Measurements from ENCODE around the gene LTF.

LTF gene

GRCh38 chr3:46465196-46465520, 453 bp upstream of the LTF start:
- no peaks in the 10 kb centered on the region for H3K36me3 ChIP-seq (ENCODE audit: control insufficient read depth in 2 of 2, insufficient read depth in 1 of 2, low read length in 2 of 2)
- H3K27ac ChIP-seq (ENCODE audit: extremely low read depth, low read depth, low read length) = no peak overlapping the region
- CTCF ChIA-PET = interaction anchor here (0.6 kb wide), 1 partner anchor 38 kb away, joined by 3 read pairs; no protein-coding TSS in a partner anchor
- no peak overlapping the region for H3K4me3 ChIP-seq (ENCODE audit: low read depth, low read length)
- TF ChIP-seq ZNF610 (tag by site-specific recombination; IDR thresholded peaks at IDR 0.05; ENCODE audit: borderline replicate concordance) (no peak), HOXC10 (CRISPR knock-in tag; IDR thresholded peaks at IDR 0.05) (no peak), ZNF585B (tag by site-specific recombination; IDR thresholded peaks at IDR 0.05) (no peak), ZSCAN23 (tag by site-specific recombination; IDR thresholded peaks at IDR 0.05) (no peak), GLIS1 (tag by site-specific recombination; IDR thresholded peaks at IDR 0.05) (no peak), ZNF292 (tag by site-specific recombination; IDR thresholded peaks at IDR 0.05; ENCODE audit: borderline replicate concordance, low read depth) (no peak), ZNF830 (tag by site-specific recombination; IDR thresholded peaks at IDR 0.05; ENCODE audit: low read depth) (no peak), ZNF404 (tag by site-specific recombination; IDR thresholded peaks at IDR 0.05) (no peak), BCL6B (tag by site-specific recombination; IDR thresholded peaks at IDR 0.05) (no peak), HOXA7 (CRISPR knock-in tag; IDR thresholded peaks at IDR 0.05; ENCODE audit: borderline replicate concordance) (no peak), ATF2 (tag by site-specific recombination; IDR thresholded peaks at IDR 0.05; ENCODE audit: low read depth) (no peak), ZSCAN18 (tag by site-specific recombination; IDR thresholded peaks at IDR 0.05) (no peak), ZNF248 (tag by site-specific recombination; IDR thresholded peaks at IDR 0.05) (no peak), ZNF558 (tag by site-specific recombination; IDR thresholded peaks at IDR 0.05) (no peak), ZNF473 (tag by site-specific recombination; IDR thresholded peaks at IDR 0.05) (no peak), ZNF488 (tag by site-specific recombination; IDR thresholded peaks at IDR 0.05) (no peak), ZNF624 (tag by site-specific recombination; IDR thresholded peaks at IDR 0.05) (no peak), ZNF621 (tag by site-specific recombination; IDR thresholded peaks at IDR 0.05) (no peak), PBX3 (CRISPR knock-in tag; IDR thresholded peaks at IDR 0.05) (no peak), ZNF157 (tag by site-specific recombination; IDR thresholded peaks at IDR 0.05) (no peak)
- no peaks in the 10 kb centered on the region for H3K9me3 ChIP-seq (ENCODE audit: control insufficient read depth, insufficient read depth, low read depth, low read length)
- POLR2A ChIA-PET = no interaction called here
- H3K4me1 ChIP-seq (ENCODE audit: control insufficient read depth, insufficient read depth, low read length) = no peaks in the 10 kb centered on the region

GRCh38 chr3:46463868-46464241, 850 bp downstream of the LTF start:
- ChIA-PET CTCF (interaction anchor here (0.7 to 0.9 kb wide), 2 partner anchors 14 to 25 kb away, joined by 3 to 5 read pairs; no protein-coding TSS in a partner anchor), POLR2A (no interaction called here)
- Histone ChIP-seq H3K4me1 (ENCODE audit: control insufficient read depth, insufficient read depth, low read length) (no peaks in the 10 kb centered on the region), H3K4me3 (ENCODE audit: low read depth, low read length) (no peak overlapping the region), H3K27ac (ENCODE audit: extremely low read depth, low read depth, low read length) (no peak overlapping the region), H3K9me3 (ENCODE audit: control insufficient read depth, insufficient read depth, low read depth, low read length) (no peaks in the 10 kb centered on the region), H3K36me3 (ENCODE audit: control insufficient read depth in 2 of 2, insufficient read depth in 1 of 2, low read length in 2 of 2) (no peaks in the 10 kb centered on the region)
- TF ChIP-seq ZNF175 (tag by site-specific recombination; IDR thresholded peaks at IDR 0.05) (no peak), ZNF391 (tag by site-specific recombination; IDR thresholded peaks at IDR 0.05; ENCODE audit: borderline replicate concordance, low read depth) (no peak), KLF7 (tag by site-specific recombination; IDR thresholded peaks at IDR 0.05; ENCODE audit: borderline replicate concordance) (no peak), ZNF433 (tag by site-specific recombination; IDR thresholded peaks at IDR 0.05; ENCODE audit: low read depth) (no peak), ZNF623 (tag by site-specific recombination; IDR thresholded peaks at IDR 0.05) (no peak), REPIN1 (tag by site-specific recombination; IDR thresholded peaks at IDR 0.05; ENCODE audit: low read depth) (no peak), ZNF19 (tag by site-specific recombination; IDR thresholded peaks at IDR 0.05; ENCODE audit: low read depth) (no peak), ZSCAN16 (tag by site-specific recombination; IDR thresholded peaks at IDR 0.05) (no peak), ZNF26 (tag by site-specific recombination; IDR thresholded peaks at IDR 0.05) (no peak)
